HG03045 (cell line): ENCODE measurements around the gene RALGDS.
"Not testable (repeated sequence)": the region's sequence is repeated elsewhere in the genome, so short reads cannot be mapped to it uniquely, and the experiment has no call there.

Source experiments
- ATAC-seq: cut with Tn5 transposase; IDR thresholded peaks from one replicate; pipeline ENCODE4 v1.9.1; 2021; ENCODE audit warnings: mild to moderate bottlenecking, moderate library complexity; ENCODE audit not compliant: unreplicated experiment

Gene RALGDS

DNA sequence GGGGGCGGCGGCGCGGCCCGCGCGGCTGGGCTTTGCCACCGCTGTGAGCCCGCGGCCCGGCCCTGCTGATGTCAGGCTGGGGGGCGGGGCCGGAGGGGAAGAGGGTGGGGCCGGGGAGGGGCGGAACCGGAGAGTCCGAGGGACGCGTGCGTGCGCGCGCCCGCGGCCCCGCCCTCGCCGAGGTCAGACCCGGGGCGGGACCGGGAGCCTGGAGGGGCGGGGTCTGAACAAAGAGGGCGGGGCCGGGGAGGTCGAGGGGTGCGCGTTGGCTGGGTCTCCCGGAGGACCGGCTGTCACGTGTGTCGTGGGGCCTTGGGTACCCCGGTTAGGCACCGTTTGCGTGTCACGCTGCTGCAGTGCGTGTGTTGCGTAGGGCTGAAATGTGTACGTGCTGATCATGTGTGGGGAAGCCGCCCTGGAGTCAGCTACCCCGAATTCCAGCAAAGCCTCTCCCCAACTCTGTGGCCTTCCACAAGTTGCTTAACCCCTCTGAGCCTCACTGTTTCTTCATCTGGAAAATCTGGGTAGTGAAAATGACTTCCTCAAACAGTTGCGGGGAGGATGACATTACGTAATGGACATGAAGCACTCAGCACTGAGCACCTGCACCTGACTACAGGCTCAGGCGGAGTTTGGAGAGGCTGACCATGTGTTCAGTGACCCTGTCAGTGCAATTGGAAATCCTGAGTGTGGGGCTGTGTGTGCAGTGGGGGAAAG, at the start of gene RALGDS:
Gene RALGDS, minus strand, starts transcription at position 43 of the 717 bp plus-strand sequence. CDS start 86 bp downstream, outside the sequence.
- peak; percentile 59 for ATAC-seq

DNA sequence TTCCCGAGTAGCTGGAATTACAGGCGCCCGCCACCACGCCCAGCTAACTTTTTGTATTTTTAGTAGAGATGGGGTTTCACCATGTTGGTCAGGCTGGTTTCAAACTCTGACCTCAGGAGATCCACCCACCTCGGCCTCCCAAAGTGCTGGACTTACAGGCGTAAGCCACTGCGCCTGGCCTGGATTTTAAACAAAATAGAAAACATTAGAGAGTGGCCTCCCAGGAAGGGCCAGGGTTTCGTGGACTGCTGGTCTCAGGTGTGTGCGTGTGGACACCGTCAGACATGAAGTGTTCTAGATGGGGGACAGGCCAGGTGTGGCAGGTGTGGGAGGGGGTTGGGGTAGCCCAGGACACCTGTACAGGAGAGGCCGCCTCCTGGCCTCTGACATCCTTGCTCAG, 49.7 kb upstream of the RALGDS start:
- ATAC-seq = no peak

DNA sequence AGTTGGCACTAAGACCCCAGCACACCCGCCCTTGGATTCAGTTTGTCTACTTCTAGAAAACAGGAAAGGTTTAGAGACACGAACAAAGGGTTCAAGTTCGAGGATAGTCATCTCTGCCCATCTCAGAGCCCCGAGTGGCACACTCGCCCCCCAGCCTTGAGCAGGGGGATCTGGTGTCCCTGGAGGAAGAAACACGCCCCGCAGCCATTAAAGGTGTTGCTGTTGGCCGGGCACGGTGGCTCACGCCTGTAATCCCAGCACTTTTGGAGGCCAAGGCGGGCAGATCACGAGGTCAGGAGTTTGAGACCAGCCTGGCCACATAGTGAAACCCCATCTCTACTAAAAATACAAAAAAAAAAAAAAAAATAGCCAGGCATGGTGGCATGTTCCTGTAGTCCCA, 48.6 kb upstream of the RALGDS start:
- not testable (repeated sequence) for ATAC-seq

DNA sequence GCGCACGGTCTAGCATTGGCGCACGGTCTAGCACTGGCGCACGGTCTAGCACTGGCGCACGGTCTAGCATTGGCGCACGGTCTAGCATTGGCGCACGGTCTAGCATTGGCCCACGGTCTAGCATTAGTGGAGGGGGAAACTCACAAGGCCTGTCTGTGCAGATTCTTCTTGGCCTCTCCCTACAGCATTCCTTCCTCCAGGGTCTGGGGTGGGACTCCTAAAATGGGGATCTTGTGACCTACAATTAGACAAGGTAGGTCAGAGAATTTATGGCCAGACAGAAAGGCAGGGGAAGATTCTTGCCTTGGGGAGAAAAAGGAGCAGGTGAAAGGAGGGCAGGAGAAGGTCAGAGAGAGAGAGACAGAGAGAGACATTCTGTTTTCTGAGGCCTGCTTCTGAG, 48.1 kb upstream of the RALGDS start:
- no peak for ATAC-seq

DNA sequence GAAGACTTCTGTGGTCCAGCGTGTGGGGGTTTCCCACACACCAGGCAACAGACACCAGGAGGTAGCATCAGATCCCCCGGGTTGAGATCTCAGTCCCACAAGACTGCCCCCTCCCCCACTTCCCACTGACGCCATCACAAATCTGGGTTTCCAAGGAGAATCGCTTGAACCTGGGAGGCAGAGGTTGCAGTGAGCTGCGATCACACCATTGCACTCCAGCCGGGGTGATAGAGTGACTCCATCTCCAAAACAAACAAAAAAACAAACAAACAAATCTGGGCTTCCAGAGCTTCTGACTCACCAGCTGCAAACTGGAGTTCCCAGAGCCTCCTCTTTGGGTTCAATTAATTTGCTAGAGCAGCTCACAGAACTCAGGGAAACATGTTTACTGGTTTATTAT, 47.4 kb upstream of the RALGDS start:
- ATAC-seq = no peak

DNA sequence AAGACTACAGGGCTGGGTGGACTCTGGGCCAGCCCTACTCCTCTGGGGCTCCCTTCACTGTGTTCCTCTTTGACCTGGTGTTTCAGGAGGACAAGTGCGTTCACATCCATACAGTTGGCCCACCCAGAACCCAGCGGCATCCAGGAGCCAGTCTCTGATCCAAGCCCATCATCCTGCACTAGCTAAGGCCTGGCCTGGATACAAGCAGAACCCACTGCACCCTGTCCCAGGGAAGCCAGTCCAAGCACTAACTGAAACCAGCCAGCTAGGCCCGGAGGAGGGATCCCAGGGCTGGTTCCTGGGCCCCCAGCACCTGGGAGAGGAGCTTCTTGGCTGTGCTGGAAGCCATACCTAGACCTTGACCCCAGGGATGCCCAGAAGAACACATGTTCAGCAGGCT, 46.7 kb upstream of the RALGDS start:
- no peak for ATAC-seq

DNA sequence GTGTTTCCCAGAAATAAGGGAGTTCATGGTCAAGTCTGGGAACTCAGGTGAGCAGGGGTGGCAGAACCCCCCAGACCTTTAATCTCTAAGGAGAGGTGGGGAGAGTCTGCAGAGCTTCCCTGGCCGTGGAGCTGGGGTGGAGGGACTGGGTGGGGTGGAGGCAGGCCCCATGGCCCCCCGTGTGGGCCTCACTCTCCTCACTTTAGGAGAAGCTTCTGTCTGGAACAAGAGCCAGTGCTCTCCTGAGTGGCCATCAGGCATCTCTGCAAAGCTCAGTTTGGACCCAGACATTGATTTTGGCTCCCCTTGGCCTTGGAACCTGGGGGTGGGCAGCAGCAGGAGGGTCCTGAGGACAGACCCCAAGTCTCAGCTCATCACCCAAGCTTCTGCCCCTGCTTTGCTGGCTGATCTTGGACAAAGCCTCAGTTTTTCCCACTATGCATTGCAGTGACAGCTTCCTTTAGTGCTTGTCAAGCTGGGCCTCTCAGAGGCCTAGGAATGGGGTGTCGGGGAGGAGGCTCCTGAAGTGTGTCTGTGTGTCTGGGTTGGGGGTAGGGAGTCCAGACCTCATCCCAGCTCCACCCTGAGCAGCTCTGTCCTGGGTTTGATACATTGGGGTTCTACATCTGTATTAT, 46.2 kb upstream of the RALGDS start:
- no peak for ATAC-seq

DNA sequence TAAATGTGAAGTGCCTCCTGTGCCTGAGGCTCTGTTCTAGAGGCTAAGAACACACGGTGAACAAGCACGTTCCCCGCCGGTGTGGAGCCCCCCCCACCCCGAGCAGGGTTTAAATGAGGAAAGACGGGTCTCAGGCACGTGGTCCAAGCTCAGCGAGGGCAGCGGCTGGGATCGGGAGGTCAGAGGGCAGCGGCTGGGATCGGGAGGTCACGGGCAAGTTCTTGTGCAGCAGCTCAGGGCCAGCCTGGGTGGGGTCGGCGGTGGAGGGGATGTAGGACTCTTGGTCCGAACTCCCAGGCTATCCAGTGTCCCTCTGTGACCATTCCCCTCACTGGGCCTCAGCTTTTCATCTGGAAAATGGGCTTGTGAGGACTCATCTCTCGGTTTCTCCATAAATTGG, 45.4 kb upstream of the RALGDS start:
- ATAC-seq = no peak

DNA sequence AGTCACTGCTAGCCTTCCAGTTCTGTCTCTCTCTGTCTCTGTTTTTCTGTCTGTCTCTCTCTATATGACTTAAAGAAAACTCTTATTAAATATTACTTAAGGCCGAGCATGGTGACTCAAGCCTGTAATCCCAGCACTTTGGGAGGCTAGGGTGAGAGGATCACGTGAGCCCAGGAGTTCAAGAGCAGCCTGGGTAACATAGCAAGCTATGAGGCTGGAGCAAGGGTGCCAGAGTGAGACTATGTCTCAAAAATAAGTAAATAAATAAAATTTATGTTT, 44.4 kb upstream of the RALGDS start:
- ATAC-seq = no peak

DNA sequence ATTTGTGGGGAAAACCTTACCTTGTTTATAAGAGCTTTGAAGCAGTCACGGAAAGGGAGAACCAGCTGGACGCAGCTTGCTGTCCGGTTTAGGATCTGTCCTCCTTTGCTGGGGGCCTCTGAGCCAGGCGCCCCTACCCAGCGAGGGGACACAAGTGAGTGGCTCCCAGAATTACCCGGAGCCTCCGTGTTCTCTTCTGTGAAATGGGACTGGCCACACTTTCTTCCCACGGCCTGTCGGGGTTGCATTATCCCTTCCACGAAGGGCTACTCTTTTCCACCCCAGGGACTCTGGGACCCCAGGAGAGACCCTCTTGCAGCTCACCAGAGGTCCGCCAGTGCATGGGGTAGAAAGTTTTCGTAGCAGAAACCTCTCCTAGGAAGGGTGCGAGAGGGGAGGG, 43.2 kb upstream of the RALGDS start:
- no peak for ATAC-seq

DNA sequence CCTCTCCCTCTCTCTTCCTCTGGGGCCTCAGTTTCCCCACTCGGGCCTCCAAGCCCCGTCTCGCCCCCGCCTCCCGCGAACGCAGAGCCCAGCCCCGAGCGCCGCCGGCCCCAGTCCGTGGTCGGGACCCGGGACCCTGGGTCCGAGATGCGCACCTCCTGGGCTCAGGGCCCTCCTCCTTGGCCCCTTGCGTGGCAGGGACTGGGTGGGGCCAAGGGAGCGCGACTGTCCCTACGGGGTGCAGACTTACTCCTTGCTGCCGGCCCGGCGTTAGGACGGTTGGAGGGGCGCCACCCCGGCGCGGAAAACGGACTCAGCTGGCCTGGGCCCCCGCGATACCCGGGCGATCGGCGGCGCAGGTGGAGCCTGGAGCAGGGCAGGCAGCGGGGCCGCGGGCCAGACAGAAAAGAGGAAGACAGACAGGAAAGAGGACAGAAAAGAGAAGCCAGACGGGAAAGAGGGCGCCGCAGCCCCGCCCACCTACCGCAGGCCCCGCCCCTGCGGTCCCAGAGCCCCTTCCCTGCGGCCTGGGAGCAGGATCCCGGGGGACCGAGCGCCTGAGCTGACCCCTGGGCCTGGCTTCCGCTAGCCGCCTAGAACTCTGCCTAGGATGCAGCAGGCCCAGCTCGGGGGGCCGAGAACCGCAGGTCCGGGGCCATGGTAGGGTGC, 42.6 kb upstream of the RALGDS start, which contains the start of gene GBGT1:
Gene GBGT1, minus strand, starts transcription at position 411 of the 669 bp plus-strand sequence. CDS start 1,502 bp downstream, outside the sequence.
- no peak for ATAC-seq

DNA sequence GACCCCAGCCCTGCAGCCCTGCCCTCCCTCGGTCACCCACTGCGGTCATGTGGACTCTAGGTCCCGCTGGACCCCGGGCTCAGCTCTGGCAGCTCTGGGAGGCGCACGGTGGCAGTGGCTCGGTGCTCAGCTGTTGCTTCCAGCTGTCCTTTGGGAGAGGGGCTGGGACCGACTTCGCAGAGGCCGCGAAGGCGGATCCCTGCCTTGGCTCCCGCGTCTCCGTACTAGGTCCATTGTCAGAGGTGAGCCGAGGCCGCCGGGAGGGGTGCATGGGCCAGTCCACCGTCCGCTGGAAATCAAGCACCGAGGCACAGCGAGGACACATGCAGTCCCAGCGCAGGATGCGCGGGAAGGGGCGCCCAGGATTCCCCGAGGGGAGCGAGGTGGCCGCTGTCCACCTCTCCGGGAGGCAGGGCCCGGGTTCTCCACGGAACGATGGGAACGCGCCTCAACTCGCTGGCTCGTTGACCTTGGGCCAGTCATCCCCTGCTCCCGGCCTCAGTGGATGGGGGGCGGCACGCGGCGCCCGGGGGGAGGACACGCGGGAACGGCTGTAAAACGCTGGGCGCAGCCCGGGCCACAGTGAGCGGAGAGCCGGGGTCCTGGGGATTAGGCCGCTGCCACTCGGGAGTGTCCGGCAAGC, 41.9 kb upstream of the RALGDS start:
- ATAC-seq = no peak

DNA sequence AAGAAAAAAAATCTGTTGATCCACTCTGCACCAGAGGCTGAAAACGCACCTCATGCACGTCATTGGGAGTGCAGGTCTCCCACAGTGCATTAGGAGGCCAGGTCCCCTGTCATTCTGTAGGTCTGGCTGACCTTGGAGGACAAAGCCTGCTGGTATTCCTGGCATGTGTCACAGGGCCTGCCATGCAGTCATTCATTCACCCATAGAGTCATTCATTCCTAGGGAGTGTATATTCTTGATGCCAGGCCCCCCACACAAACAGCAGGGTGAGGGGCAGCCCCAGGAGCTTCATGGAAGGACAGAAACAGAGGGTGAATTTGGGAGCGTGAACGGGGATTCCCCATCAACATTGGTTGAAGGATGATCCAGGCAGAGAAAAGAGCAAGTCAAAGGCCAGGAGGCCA, 40.5 kb upstream of the RALGDS start:
- ATAC-seq = no peak

DNA sequence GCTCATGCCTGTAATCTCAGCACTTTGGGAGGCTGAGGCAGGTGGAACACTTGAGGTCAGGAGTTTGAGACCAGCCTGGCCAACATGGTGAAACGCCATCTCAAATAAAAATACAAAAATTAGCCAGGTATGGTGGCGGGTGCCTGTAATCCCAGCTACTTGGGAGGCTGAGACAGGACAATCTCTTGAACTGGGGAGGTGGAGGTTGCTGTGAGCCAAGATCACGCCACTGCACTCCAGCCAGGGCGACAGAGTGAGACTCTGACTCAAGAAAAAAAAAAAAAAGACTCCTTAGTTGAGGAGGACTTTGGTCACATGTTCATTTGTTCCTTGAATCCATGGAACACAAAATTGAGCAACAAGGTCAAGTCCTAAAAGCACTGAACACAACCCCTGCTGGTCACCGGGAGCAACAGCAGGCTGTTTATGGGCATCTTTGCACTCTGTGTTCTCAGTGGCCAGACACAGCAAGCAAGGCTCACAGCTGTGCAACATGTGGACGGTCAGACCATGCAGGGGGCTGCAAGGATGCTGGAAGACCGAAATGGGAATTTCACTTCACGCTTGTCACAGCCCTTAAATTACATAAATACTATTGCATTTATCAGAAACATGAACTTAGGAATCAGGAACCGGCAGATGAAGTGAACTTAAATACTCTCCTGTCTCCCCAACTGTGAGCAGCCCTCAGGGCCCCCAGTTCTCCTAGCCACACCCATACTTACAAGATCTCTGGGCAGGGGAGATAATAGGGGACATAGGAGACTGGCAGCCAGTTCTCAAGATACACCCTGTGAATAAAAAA, 39.9 kb upstream of the RALGDS start:
- no peak for ATAC-seq

DNA sequence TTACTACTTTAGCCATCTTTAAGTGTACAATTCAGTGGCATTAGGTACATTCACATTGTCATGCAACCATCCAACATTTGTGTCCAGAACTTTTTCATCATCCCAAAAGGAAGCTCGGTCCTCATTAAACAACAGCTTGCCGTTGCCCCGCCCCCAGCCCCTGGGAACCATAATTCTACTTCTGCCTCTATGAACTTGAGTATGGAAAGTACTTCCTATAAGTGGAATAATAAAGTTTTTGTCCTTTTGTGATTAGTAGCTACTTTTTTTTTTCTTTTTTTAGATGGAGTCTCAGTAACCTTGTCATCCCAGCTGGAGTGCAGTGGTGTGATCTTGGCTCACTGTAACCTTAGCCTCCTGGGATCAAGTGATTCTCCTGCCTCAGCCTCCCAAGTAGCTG, 37.7 kb upstream of the RALGDS start:
- ATAC-seq = no peak

DNA sequence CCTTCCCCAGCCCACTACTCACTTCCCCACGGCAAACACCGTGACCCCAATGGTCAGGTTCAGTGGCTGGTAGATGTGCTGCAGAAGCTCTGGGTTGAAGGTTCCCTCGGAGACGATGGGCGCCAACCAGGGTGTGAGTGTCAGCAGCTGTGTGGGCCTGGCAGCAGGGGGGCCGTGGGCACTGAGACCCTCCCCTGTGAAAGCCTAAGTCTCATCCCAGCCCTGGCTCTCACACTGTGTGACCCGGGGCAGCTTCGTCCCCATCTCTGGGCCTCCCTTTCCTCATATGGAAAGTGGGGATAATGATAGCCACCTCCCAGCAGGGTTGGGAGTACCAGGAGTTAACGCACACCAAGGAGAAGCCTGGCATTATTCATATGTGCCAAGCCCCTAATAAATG, 34.1 kb upstream of the RALGDS start:
- no peak for ATAC-seq

DNA sequence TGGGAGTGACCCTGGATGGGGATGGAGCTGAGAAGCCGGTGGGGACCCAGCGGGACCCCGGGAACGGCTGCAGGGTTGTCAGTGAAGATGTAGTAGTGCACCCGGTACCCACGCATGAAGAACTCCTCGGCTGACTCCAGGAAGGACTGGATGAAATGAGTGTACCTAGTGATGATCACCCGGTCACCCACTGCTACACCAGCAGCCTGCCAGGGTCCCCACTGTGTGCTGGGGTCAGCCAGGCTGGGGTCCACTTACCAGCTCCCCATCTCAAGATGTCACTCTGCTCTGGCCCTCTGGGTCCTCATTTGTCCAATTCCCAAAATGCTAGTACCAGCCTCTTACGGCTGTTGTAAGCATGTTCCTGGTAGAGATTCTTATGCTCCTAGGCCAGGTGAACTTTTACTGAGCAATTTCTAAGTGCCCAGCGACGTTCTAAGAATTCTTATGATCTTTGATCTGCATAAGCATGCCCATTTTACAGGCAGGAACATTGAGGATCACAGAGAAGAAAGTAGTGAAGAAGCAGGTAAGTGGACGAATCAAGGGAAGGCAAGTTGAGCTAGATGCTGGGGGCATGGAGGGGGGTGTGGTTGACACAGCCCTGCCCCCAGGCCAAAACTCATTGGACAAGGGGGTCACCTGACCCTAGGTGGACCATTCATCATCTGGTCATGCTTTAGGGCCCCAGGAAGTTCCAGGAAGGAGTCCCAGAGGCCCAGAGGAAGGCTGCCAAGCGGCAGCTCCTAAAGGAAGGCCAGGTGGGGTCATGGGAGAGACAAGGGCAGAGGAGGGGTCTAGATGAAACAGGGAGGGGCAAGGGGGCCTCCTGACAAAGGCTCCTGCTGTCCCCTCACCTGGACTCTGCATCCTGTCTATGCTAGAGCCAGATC, 33.3 kb upstream of the RALGDS start:
- no peak for ATAC-seq

DNA sequence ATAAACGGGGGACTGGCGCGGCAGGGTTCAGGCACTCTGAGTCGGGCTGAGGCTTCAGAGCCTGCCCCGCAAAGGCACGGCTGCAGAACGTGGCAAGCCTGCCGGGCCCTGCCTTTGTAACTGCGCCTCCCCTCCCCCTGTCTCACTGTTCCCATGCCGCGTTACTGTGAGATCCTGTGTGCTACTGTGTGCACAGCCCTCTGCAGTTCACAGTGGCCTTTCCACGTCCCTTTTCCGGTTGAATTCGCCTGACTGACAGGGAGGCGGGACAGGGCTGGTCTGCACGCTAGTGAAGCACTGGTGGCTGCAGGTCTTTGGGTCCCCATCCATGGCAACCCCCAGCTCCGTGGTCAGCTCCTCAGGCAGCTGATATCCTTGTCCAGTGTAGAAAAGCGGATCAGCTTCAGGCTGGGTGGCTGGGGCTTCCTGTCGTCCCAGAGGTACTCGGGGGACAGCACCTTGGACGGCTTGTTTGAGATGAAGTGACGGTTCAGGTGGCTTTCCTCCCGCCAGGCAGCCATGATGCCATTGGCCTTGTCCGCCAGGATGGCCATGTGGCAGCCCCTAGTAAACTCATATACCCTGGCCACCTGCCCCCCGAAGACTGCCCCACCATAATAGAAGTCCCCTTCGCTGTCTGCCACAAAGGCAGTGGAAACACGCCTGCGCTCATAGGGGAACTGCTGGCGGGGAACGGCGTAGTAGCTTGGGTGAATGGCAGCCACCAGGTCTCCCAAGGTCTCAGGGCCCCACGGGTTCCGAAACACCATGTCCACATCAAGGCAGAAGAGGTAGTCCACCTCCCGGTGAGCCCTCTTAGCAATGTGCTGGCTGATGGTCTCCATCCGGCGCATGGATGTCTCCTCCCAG, 32.4 kb upstream of the RALGDS start:
- no peak for ATAC-seq
